ENCODE measurements around the gene GRM8. TPM values are rescaled to one million over a fixed set of nuclear protein-coding genes. Genes with fewer than 3 reads are reported as not detected.

Gene GRM8
- total and polyA plus RNA-seq, 9 of the 15 experiments (the other 6 are each of a cell fraction or from before 2014, with no cell fraction given) = 0.13 TPM; not detected in 7

GRCh38 chr7:127107601-127108007, 145.1 kb downstream of the GRM8 start (continued):
- TF ChIP-seq SNIP1 (IDR thresholded peaks at IDR 0.05; ENCODE audit: low read depth) (no peak), DNMT1 (IDR thresholded peaks at IDR 0.05) (no peak), CHCHD3 (CRISPR knock-in tag; IDR thresholded peaks at IDR 0.05) (no peak), NFATC3 (IDR thresholded peaks at IDR 0.05) (no peak), KDM2B (CRISPR knock-in tag; IDR thresholded peaks at IDR 0.05) (no peak), RERE (CRISPR knock-in tag; IDR thresholded peaks at IDR 0.05; ENCODE audit: borderline replicate concordance) (no peak), HBP1 (CRISPR knock-in tag; IDR thresholded peaks at IDR 0.05) (no peak), TEAD2 (tag; IDR thresholded peaks at IDR 0.05) (peak; percentile 75), ZNF175 (CRISPR knock-in tag; IDR thresholded peaks at IDR 0.05; ENCODE audit: low read depth) (peak; percentile 68), GTF3C2 (IDR thresholded peaks at IDR 0.05; ENCODE audit: borderline replicate concordance, extremely low read depth, insufficient read length) (no peak), ZNF3 (CRISPR knock-in tag; IDR thresholded peaks at IDR 0.05) (no peak), NFIX (CRISPR knock-in tag; IDR thresholded peaks at IDR 0.05; ENCODE audit: low read depth) (no peak), TFAM (CRISPR knock-in tag; conservative IDR thresholded peaks at IDR 0.05) (no peak), ZBED1 (IDR thresholded peaks at IDR 0.05) (no peak), MTA2 (IDR thresholded peaks at IDR 0.05; ENCODE audit: low read depth) (no peak), PATZ1 (CRISPR knock-in tag; IDR thresholded peaks at IDR 0.05; ENCODE audit: borderline replicate concordance) (no peak)

Measured in K562 (cell line).